Measurements from ENCODE around the gene NIT2.

The NIT2 gene

GRCh38 chr3:100399341-100400071, 64.9 kb downstream of the NIT2 start:
- no peak for DNase-seq

GRCh38 chr3:100400419-100400779, 65.8 kb downstream of the NIT2 start:
- peak; percentile 20 for DNase-seq

DNA sequence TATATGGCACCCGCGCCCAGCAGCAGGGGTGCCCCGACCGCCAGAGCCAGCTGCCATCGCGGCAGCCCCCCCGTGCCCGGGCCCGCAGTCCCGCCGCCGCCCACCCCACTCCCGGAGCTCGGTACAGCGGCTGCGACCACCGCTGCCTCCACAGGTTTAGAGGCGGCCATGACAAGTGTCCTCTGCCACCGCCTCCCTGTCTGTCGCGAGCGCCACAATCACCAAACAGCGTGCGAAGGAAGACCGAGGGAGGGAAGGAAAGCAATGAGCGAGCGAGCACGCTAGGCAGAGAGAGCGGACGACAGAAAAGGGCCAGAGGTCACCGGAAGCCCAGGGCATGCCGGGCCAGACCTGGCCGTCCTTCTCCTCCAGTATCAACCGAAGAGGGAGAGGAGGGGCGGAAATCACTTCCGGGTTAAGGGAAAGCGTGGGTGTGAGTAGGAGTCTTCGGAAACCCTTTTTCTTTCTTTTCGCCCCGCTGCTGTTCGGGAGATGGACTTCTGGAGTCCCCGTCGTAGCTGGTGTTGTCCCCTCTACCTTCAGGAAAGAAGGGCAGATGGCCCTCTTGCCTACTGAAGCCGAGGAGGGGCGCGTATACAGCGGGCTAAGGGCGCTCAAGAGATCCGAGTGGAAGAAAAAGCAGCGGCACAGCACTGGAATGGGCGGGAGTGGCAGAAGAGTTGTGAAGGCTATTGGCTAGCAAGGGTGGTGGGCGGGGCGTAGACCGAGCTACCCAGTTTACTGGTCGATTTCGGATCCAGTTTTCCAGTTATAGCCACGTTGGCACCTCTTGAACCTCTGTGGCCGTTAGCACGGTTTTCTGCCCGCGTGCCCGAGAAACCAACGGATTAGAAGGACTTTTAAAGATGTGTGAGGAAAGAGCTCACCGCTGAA, 66.5 kb downstream of the NIT2 start, which contains the start of the genes LNP1 and TOMM70:
LNP1 (plus strand) TSS at position 760 of the 894 bp plus-strand sequence. CDS start 28,191 bp downstream, outside the sequence.
TOMM70 (minus strand) TSS at position 310 of the 894 bp plus-strand sequence; CDS start at position 170, 140 bp downstream.
- DNase-seq = peak; percentile 85

- peak; percentile 40 for DNase-seq
Measured at GRCh38 chr3:100401674-100402041, 67.1 kb downstream of the NIT2 start.

GRCh38 chr3:100402256-100402655, 67.7 kb downstream of the NIT2 start:
- DNase-seq = no peak

- DNase-seq = no peak
Measured at GRCh38 chr3:100402891-100403290, 68.3 kb downstream of the NIT2 start.

DNA sequence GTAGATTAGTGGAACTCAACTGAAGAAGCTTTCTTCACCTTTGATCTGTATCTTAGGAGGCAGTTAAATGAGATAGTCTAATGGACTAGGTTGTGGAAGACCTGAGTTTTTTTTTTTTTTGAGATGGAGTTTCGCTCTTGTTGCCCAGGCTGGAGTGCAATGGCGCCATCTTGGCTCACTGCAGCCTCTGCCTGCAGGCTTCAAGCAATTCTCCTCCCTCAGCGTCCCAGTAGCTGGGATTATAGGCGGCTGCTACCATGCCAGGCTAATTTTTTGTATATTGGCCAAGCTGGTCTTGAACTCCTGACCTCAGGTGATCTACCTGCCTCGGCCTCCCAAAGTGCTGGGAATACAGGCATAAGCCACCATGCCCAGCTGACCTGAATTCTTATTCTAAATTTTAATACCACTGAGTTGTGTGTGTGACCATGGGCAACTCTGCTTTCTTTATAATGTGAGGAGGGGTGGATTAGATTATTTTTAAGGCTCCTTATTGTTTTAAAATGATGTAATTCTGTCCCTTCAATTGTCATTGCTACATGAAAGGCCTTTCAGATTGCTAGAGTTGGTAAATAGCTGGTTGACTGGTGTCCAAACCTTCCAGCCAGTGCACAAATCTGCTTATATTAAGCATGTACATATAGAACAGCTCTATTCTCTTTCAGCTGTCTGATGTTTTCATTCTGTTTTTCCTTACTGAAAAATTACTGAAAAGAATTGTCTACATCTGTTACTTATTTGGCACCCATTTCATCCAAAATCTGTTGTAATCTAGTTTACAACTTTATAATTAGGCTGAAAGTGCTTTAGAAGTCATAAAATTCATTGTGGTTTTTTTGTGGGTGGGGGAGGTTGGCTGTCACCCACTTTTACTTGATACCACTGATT, 69.0 kb downstream of the NIT2 start:
- DNase-seq = no peak

GRCh38 chr3:100404250-100404548, 69.6 kb downstream of the NIT2 start:
- no peak for DNase-seq

DNA sequence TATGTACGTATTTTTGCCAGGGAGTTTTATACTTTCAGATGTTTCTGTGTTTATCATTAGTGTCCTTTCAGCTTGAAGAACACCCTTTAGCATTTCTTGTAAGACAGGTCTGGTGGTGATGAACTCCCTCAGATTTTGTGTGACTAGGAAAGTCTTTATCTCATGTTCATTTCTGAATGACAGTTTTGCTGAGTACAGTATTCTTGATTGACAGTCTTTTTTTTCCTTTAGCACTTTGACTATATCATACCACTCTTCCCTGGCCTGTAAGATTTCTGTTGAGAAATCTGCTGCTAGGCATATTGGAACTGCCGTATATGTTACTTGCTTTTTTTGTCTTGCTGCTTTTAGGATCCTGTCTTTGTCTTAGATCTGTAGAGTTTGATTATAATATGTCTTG, 72.6 kb downstream of the NIT2 start:
- DNase-seq = no peak

GRCh38 chr3:100407977-100408532, 73.5 kb downstream of the NIT2 start:
- DNase-seq = no peak
